Measurements from ENCODE around the gene FATE1. TPM values are rescaled to one million over a fixed set of nuclear protein-coding genes. Genes with fewer than 3 reads are reported as not detected.

The FATE1 gene
- total RNA-seq, 1 experiment from 2014 or later: not detected

DNA sequence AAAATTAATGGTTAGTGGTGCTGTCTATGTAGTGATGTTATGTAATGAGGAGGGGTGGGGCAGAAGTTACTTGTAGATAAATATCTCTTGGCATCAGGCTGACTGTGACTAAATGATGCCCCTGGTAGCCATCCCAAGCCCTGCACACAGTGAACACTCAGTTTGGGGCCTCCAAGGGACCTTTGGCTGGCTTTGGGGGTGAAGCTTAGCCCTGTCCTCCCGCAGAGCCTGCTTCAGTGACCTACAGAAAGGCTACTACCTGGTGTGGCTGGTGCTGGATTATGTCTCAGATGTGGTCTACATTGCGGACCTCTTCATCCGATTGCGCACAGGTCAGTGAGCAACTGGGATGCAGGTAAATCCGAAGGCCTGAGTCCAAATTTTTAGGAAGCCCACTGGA lies 26.5 kb downstream of the FATE1 start:
- DNase-seq (ENCODE audit: low spot score): no peak

DNA sequence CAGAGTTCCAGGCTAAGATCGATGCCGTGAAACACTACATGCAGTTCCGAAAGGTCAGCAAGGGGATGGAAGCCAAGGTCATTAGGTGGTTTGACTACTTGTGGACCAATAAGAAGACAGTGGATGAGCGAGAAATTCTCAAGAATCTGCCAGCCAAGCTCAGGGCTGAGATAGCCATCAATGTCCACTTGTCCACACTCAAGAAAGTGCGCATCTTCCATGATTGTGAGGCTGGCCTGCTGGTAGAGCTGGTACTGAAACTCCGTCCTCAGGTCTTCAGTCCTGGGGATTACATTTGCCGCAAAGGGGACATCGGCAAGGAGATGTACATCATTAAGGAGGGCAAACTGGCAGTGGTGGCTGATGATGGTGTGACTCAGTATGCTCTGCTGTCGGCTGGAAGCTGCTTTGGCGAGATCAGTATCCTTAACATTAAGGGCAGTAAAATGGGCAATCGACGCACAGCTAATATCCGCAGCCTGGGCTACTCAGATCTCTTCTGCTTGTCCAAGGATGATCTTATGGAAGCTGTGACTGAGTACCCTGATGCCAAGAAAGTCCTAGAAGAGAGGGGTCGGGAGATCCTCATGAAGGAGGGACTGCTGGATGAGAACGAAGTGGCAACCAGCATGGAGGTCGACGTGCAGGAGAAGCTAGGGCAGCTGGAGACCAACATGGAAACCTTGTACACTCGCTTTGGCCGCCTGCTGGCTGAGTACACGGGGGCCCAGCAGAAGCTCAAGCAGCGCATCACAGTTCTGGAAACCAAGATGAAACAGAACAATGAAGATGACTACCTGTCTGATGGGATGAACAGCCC lies 28.0 kb downstream of the FATE1 start:
- no peak for DNase-seq (ENCODE audit: low spot score)

DNA sequence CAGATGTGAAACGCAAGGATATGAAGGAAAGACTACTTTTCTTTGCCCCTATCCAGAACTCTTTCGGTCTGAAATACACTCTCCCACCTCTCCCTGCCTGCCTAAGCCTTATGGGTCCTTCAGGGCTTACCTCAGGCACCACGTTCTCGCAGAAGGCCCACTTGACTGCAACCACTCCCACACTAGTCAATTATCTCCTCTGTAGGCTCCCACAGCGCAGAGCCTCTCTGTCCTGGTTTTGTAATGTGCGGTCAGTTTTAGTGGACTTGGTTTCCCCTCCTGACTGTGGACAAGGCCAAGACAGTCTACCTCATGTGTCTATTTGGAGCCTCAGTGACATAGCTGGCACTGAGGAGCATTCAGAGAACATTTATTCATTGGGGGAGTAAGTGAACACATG lies 29.8 kb downstream of the FATE1 start:
- no peak for DNase-seq (ENCODE audit: low spot score)

DNA sequence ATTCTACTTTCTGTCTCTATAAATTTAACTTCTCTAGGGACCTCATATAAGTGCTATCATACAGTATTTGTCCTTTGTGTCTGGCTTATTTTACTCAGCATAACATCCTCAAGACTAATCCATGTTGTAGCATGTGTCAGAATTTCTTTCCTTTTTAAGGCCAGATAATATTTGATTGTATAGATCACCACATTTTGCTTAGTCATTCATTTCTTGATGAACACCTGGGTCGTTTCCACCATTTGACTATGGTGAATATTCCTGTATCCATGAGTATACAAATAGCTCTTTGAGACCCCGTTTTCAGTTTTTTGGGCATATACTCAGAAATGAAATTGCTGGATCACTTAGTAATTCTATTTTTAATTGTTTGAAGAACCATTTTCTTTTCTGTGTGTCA lies 30.7 kb downstream of the FATE1 start:
- DNase-seq (ENCODE audit: low spot score): no peak

DNA sequence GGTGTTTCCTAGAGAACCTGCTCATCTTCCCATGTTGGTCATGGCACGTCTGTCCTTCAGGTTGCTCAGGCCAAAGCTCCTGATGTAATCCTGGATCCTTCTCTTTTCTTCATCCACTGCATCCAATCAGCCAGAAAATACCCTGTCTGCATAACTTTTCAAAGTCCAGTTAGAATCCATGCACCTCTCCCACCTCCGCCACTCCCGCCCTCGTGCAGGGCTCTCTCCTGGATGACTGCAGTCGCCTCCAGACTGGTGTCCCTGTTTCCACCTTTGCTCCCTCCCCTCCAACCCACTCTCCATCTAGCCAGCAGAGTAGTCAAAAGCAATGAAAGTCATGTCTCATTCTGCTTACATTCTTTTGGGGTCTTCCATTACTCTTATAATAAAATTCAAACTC lies 34.7 kb downstream of the FATE1 start:
- no peak for DNase-seq (ENCODE audit: low spot score)

DNA sequence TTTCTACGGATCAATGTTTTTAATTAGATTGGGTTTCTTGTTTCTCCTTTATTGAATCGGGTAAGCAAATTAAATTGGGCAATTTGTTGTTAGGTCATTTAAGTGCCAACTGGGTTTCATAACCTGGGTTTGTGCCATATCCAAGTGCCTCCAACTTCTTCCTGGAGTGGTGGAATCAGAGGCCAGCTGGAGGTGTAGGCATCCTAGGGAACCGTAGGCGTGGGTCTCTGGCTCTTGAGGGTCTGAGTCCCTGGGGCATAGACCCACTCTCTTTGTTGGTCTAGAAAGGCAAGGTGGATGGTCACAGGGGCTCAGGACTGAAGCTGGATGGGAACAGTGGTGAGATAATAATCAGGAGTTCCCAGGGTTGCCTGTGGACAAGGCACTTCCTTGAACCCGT lies 37.0 kb downstream of the FATE1 start:
- no peak for DNase-seq (ENCODE audit: low spot score)

DNA sequence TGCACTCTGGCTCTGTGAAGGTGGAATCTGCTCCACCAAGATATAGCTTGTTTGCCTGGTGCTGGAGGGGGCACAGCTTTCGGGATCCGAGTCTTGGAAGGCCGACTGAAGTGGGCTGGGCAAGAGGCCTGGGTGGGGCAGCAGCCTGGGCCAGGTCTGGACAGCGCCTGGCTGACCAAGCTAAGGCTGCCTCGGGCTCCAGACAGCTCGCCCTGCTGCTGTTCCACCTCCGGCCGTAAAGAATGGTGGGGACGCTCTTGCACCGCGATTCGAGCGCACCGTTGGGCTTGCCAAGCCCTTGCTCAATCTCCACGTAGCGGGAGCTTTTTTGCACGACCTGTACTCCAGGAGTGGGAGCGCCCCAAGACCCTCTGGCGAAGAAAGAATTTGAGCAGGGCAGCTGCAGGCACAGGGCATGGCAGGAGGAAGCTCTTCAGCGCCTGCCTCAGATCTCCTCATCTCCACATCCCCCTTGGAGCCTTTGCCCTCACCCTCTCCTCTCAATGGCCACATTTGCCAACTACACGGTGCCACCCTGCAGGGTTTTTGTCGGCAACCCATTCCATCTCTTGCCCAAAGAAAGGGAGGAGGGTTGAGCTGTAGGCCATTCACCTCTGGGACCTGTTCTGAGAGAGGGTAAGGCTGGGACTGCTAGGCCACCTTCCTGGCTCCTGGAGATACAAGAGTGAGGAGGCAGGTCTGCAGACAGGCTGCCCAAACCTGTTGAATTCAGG lies 37.6 kb downstream of the FATE1 start:
- peak; percentile 40 for DNase-seq (ENCODE audit: low spot score)

DNA sequence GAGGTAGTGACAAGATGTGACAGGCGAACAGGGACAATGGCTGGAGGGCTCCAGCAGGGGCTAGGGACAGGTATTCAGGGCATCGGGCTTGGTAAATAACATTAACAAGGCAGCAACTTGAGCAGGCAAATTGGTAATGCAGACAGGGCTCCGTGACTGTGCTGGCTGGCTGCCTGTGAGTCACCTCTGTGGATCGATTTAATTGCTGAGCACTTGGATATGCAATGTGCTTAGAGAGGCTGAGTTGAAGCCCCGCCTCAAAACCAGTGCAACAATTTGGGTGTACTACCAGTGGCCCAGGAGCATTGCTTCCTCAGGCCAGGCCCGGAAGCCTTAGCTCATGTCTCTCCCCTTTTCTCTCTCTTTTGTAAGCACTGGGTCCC lies 38.2 kb downstream of the FATE1 start:
- peak; percentile 35 for DNase-seq (ENCODE audit: low spot score)

DNA sequence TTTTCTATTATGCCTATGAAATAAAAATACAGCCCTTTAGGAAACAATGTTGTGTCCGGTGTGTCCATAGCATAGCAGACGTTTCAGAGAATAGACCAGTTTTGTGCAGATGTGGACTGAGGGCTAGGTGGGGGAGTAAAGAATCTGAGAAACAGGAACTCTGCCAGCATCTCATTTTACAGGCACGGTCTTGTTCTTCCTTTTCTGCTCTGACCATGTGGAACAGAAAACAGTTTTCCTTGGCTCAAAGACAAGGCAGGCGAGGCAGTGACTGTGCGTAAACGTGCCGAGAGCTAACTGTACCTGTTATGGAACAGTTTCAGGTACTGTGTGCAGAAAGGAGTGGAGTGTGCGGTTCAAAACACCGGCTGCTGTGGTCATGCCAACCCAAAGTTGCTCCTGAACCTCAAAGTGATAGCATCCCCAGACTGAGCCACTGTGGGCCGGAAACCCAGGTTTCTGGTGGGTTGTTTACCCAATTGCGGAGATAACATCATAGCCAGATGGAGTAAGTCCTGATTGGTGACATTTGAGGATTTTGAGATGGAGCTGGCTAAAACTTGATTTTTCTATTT lies 38.9 kb downstream of the FATE1 start:
- DNase-seq (ENCODE audit: low spot score): no peak

DNA sequence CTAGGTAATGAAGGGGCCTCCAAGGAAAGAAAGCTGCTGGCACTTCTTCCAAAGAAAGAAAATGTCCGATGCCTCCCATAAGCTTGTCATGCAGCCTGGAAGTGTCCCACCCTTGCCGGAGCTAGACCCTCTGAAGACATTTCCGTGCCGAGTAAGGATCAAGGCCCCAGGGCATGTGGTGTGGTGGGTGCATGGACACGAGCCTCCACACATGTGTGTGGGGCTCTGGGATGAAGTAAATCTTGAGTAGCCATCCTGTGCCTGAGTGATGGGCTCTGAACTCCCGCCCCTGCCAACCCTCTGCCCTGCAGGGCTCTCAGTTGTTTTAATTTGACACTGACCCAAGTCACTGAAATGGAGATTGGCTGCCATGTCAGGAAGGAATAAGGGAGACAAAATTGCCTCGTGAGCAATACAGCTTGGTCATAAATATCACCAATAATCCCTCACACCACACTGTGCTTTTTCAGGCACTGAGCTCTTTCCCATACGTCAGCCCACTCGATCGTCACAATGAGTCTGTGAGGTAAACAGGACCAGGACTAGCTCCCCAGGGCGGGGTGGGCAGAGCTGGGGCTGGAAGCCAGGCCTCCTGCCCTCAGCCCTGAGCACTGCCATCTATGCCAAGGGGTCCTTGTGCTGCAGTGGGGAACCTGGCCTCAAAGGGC lies 43.3 kb downstream of the FATE1 start:
- no peak for DNase-seq (ENCODE audit: low spot score)

DNA sequence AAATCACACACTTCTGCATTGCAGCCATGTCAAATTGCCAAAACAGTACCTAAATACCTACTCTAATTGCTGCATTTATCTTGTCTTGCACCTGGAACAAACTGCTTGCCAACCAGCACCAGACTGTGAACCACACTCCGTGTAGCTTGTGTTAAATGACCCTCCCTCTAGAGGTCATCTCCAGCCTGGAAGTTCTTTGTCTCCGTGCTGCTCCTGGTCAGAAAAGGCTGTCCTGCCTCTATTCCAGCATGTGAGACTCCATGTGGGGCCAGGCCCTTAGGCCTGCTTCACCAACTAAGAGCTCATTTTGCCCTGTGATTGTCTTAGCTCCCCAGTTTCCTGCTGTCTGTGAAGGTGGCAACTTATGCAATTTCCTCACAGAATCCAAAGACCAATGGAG lies 47.0 kb downstream of the FATE1 start:
- DNase-seq (ENCODE audit: low spot score): no peak

DNA sequence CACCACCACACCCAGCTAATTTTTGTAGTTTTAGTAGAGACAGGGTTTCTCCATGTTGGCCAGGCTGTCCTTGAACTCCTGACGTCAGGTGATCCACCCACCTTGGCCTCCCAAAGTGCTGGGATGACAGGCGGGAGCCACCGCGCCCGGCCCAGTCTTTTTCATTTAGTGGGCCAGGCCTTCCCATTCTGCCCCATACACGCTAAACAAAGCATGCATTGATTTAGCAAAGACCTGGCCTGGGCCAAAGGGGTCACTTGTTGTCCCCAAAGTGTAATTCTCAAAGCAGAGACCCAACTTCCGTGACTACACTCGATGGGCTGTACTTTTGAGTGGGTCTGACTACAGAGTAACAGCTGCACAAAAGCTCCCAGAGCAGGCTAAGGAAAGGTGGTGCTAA lies 47.9 kb downstream of the FATE1 start:
- no peak for DNase-seq (ENCODE audit: low spot score)

DNA sequence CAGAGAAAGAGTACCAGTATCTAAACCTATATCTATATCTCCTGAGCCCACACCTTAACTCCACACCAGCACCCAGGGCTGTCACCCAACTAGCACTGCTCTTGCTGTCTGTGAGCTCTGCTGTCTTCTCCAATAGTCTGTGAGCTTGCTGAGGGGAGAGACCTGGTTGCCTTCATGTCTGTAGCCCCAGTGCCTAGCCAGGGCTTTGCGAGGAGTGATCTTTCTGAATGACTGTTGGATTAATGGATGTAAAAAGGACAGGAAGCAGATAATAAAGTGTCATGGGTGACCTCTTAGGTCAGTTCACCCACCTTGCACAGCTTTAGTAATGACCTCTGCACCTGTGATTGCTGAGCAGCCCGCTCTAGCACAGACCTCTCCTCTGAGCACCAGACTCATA lies 49.2 kb downstream of the FATE1 start:
- DNase-seq (ENCODE audit: low spot score): no peak

DNA sequence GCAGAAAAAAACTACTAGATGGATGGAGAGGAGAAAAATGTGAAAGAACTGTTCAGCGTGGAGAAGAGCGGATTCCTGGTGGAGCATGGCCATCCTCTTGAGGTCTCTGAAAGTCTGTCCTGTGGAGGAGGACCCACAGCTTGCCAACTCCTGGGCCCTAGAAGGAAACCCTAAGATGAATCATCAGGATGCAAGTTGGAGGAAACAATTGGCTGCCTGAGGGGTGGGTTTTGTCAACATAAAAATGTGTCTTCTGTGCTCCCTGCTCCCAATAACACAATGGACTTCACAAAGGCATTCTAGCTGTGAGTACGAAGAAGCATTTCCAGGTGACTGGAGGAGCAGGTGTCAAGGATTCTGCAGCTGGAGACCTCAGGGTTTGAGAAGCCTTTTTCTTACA lies 55.9 kb downstream of the FATE1 start:
- DNase-seq (ENCODE audit: low spot score): no peak

Other genes with a start within 250 kb of the FATE1 start
- gene PASD1, start 152.4 kb upstream of the FATE1 start, total RNA-seq (2014; rRNA removed; shearing (Covaris generic)): not detected in 2 replicates
- gene PRRG3, start 20.6 kb upstream of the FATE1 start, total RNA-seq (2014; rRNA removed; shearing (Covaris generic)): not detected in 2 replicates
- gene CNGA2, start 18.7 kb downstream of the FATE1 start, total RNA-seq (2014; rRNA removed; shearing (Covaris generic)): not detected in 2 replicates
- not detected in 2 replicates for gene MAGEA4, start 196.9 kb downstream of the FATE1 start, total RNA-seq (2014; rRNA removed; shearing (Covaris generic))

Measured in A172 (cell line).